Cardiac muscle cell (in vitro differentiated cells and primary cell): ENCODE results near the gene FSD1. TPM values are rescaled to one million over a fixed set of nuclear protein-coding genes. Genes with fewer than 3 reads are reported as not detected.

Source experiments
- polyA plus RNA-seq: library from polyadenylated mRNA; unstranded; fragments of >200 nt; fragmentation: Nextera tagmentation; extraction: Ambion mirVana; gene quantifications from 2 replicates; pipeline ENCODE4 v1.2.1, GENCODE V29; 2016
- total RNA-seq: library from RNA; depleted of rRNA; stranded (reverse); fragments of >200 nt; gene quantifications from 2 replicates; pipeline ENCODE4 v1.2.3, GENCODE V29; 2016

Gene FSD1
- total and polyA plus RNA-seq, 2 experiments from 2014 or later = 18.5 to 24.7 TPM

Other genes starting within 250 kb of the FSD1 start
- gene ZBTB7A, start 237.7 kb upstream of the FSD1 start, total RNA-seq = 14.6 and 20.5 TPM in 2 replicates
- gene ZBTB7A, start 237.7 kb upstream of the FSD1 start, polyA plus RNA-seq = 17.2 and 18.6 TPM in 2 replicates
- gene MAP2K2, start 180.5 kb upstream of the FSD1 start, total RNA-seq = 220 and 240 TPM in 2 replicates
- gene MAP2K2, start 180.5 kb upstream of the FSD1 start, polyA plus RNA-seq = 217 and 219 TPM in 2 replicates
- gene CREB3L3, start 151.0 kb upstream of the FSD1 start, total RNA-seq = not detected in 2 replicates
- not detected in 2 replicates for gene CREB3L3, start 151.0 kb upstream of the FSD1 start, polyA plus RNA-seq
- 29.5 and 34.2 TPM in 2 replicates for gene SIRT6, start 122.0 kb upstream of the FSD1 start, total RNA-seq
- gene SIRT6, start 122.0 kb upstream of the FSD1 start, polyA plus RNA-seq = 8.8 and 11.3 TPM in 2 replicates
- gene ANKRD24, start 121.9 kb upstream of the FSD1 start, total RNA-seq = 4.6 and 7.4 TPM in 2 replicates
- gene ANKRD24, start 121.9 kb upstream of the FSD1 start, polyA plus RNA-seq = 3.5 and 6.2 TPM in 2 replicates
- gene EBI3, start 75.1 kb upstream of the FSD1 start, total RNA-seq = not detected in 2 replicates
- 0.44 TPM in 1 of 2 replicates, not detected in the other for gene EBI3, start 75.1 kb upstream of the FSD1 start, polyA plus RNA-seq
- gene YJU2, start 57.5 kb upstream of the FSD1 start, total RNA-seq = 27.5 and 30.4 TPM in 2 replicates
- 19.1 and 24.7 TPM in 2 replicates for gene YJU2, start 57.5 kb upstream of the FSD1 start, polyA plus RNA-seq
- 78.4 and 144 TPM in 2 replicates for gene SHD, start 25.3 kb upstream of the FSD1 start, total RNA-seq
- 93.2 and 129 TPM in 2 replicates for gene SHD, start 25.3 kb upstream of the FSD1 start, polyA plus RNA-seq
- 0.92 and 2.5 TPM in 2 replicates for gene TMIGD2, start 2.2 kb upstream of the FSD1 start, total RNA-seq
- 0.84 and 2.9 TPM in 2 replicates for gene TMIGD2, start 2.2 kb upstream of the FSD1 start, polyA plus RNA-seq
- 12.3 and 18.0 TPM in 2 replicates for gene STAP2, start 34.2 kb downstream of the FSD1 start, total RNA-seq
- gene STAP2, start 34.2 kb downstream of the FSD1 start, polyA plus RNA-seq = 18.7 and 20.3 TPM in 2 replicates
- gene MPND, start 39.0 kb downstream of the FSD1 start, total RNA-seq = 14.4 and 19.8 TPM in 2 replicates
- 19.2 and 24.3 TPM in 2 replicates for gene MPND, start 39.0 kb downstream of the FSD1 start, polyA plus RNA-seq
- 87.2 and 97.9 TPM in 2 replicates for gene SH3GL1, start 95.9 kb downstream of the FSD1 start, total RNA-seq
- 92.6 and 92.8 TPM in 2 replicates for gene SH3GL1, start 95.9 kb downstream of the FSD1 start, polyA plus RNA-seq
- gene CHAF1A, start 98.0 kb downstream of the FSD1 start, total RNA-seq = 15.3 and 20.0 TPM in 2 replicates
- 19.7 and 38.9 TPM in 2 replicates for gene CHAF1A, start 98.0 kb downstream of the FSD1 start, polyA plus RNA-seq
- 147 and 192 TPM in 2 replicates for gene UBXN6, start 153.2 kb downstream of the FSD1 start, total RNA-seq
- gene UBXN6, start 153.2 kb downstream of the FSD1 start, polyA plus RNA-seq = 33.7 and 46.2 TPM in 2 replicates
- 186 and 246 TPM in 2 replicates for gene HDGFL2, start 167.7 kb downstream of the FSD1 start, total RNA-seq
- gene HDGFL2, start 167.7 kb downstream of the FSD1 start, polyA plus RNA-seq = 123 and 140 TPM in 2 replicates
- gene PLIN4, start 213.9 kb downstream of the FSD1 start, total RNA-seq = 0.07 and 0.42 TPM in 2 replicates
- 0.54 and 0.81 TPM in 2 replicates for gene PLIN4, start 213.9 kb downstream of the FSD1 start, polyA plus RNA-seq
- 4.5 and 10.1 TPM in 2 replicates for gene PLIN5, start 230.6 kb downstream of the FSD1 start, total RNA-seq
- gene PLIN5, start 230.6 kb downstream of the FSD1 start, polyA plus RNA-seq = 8.7 and 10.8 TPM in 2 replicates
- 0.49 and 0.66 TPM in 2 replicates for gene LRG1, start 235.4 kb downstream of the FSD1 start, total RNA-seq
- 0.54 and 0.68 TPM in 2 replicates for gene LRG1, start 235.4 kb downstream of the FSD1 start, polyA plus RNA-seq